ENCODE measurements around the gene SMC4.

SMC4 gene

DNA sequence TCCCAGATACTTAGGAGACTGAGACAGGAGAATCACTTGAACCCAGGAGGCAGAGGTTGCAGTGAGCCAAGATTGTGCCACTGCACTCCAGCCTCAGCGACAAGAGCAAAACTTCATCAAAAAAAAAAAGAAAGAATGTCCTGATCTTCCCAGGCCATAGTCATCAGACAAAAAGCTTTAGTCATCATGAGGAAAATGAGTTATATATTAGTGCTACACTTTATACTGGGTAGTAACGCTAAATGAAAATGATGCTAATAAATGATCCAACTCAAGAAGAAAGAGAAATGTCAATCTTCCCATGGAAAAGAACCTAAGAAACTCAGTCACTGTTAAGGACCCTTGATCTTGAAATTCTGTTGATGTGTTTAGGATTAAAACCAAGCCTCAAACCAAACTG is 76.4 kb downstream of the SMC4 start:
- TF ChIP-seq, protein P1, sequence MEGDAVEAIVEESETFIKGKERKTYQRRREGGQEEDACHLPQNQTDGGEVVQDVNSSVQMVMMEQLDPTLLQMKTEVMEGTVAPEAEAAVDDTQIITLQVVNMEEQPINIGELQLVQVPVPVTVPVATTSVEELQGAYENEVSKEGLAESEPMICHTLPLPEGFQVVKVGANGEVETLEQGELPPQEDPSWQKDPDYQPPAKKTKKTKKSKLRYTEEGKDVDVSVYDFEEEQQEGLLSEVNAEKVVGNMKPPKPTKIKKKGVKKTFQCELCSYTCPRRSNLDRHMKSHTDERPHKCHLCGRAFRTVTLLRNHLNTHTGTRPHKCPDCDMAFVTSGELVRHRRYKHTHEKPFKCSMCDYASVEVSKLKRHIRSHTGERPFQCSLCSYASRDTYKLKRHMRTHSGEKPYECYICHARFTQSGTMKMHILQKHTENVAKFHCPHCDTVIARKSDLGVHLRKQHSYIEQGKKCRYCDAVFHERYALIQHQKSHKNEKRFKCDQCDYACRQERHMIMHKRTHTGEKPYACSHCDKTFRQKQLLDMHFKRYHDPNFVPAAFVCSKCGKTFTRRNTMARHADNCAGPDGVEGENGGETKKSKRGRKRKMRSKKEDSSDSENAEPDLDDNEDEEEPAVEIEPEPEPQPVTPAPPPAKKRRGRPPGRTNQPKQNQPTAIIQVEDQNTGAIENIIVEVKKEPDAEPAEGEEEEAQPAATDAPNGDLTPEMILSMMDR (IDR thresholded peaks at IDR 0.05; ENCODE audit: low read depth, low read length) = no peak
- no peak for DNase-seq (ENCODE audit: extremely low read depth, low read depth)

DNA sequence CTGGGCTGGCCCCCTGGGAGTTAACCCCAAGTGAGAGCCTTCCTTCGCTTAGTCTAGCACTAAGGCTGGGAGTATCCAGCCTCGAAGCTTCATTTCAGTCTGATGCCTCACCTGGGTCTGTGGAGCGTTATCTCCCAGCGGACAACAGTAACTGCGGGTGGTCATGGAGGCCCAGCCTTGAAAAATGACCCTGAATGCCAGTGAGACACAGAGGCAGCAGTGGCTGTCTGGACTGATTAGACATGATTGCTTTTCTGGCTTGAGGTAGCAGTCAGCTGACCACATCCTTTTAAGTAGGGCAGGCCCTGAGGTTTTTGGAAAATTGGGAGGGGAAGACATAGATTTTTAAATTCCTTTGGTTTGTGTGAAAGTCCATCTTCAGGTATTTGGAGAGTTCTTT is 78.3 kb downstream of the SMC4 start:
- no peak for DNase-seq (ENCODE audit: extremely low read depth, low read depth)
- TF ChIP-seq, protein P1 (IDR thresholded peaks at IDR 0.05; ENCODE audit: low read depth, low read length) = no peak

DNA sequence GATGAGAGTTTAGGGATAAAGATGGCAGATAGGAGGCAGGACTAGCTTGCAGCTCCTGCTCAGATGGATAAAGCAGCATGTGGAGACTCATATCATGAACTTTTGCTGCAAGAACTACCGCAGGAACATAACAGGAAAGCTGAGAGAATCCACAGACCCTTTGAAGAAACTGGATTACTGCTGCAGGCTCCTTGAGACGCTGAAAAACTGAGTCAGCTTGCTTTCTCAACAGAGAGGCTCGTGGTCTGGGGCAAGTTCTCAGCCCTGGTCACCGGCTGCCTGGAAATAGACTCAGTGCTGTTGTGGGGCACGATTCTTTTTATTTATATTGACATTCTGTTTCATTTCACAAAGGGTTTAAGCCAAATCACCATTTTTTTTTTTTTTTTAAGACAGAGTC is 78.9 kb downstream of the SMC4 start:
- DNase-seq (ENCODE audit: extremely low read depth, low read depth) = peak; percentile 20
- TF ChIP-seq, protein P1 (IDR thresholded peaks at IDR 0.05; ENCODE audit: low read depth, low read length) = no peak; the same call in 1 of the 2 replicates

DNA sequence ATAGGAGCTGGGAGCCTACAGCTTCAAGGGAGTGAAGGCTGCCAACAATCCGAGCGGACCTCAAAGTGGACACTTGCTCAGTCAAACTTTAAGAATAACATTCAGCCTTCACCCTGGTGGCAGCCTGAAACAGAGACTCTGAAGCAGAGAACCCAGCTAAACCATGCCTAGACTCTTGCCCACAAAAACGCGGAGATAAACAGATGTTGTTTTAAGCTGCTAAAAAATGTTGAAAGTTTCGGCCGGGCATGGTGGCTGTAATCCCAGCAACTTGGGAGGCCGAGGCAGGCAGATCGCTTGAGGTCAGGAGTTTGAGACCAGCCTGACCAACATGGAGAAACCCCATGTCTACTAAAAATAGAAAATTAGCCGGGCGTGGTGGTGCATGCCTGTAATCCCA is 79.9 kb downstream of the SMC4 start:
- TF ChIP-seq, protein P1 (IDR thresholded peaks at IDR 0.05; ENCODE audit: low read depth, low read length) = no peak
- no peak for DNase-seq (ENCODE audit: extremely low read depth, low read depth)

DNA sequence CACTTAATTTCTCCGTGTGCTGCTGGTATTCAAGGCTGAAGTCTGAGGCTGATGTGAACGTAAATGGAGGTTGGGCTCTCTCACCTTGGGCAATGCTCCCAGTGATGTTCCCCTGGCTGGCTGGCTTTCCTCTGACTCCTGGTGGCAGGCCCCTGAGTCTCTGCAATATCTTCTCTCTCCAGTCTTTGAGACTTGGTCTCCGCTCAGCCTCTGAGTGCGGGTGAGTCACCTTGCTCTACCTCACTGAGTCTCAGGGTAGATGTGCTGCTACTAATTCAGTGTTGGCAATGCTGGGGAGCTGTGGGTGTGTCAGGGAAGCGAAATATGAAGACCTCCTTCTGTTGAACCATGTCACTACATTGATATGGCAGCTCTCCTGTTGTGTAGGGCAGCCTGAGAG is 81.5 kb downstream of the SMC4 start:
- TF ChIP-seq, protein P1 (IDR thresholded peaks at IDR 0.05; ENCODE audit: low read depth, low read length) = no peak
- no peak for DNase-seq (ENCODE audit: extremely low read depth, low read depth)

DNA sequence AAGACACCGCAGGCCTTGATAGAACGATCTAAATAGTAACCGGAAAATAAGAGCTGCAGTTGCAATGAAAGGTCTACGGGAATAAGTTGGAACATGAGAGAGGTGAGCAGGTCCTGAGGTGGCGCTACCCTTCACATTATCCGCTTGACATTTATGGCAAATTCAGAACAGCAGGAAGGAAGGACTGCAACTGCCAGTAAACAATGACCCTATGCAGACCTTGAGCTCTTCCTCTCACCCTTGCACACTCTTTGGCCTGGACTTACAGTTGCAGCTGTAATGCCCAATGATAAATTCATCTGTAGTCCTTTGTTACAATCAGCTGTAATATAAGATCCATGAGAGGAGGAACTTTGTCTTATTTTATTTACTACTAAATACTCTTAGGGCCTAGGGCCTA is 82.4 kb downstream of the SMC4 start:
- TF ChIP-seq, protein P1 (IDR thresholded peaks at IDR 0.05; ENCODE audit: low read depth, low read length) = no peak
- no peak for DNase-seq (ENCODE audit: extremely low read depth, low read depth)

DNA sequence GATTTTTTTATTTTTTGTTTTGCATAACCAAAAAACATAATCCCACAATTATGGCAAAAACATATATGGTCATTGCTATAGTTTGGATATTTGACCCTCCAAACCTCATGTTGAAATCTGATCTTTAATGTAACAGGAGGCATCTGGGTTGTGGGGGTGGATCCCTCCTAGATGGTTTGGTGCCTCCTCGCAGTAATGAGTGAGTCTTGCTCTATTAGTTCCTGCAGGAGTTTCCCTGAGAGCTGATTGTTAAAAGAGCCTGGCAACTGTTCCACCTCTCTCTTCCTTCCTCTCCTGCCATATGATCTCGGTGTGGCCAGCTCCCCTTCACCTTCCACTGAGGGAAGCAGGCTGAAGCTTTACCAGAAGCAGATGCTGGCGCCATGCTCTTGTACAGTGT is 83.3 kb downstream of the SMC4 start:
- TF ChIP-seq, protein P1 (IDR thresholded peaks at IDR 0.05; ENCODE audit: low read depth, low read length) = no peak
- DNase-seq (ENCODE audit: extremely low read depth, low read depth) = no peak
